Fibroblast of pulmonary artery (primary cell): Measurements from ENCODE around the gene RAB5IF.
"Not testable (repeated sequence)": the region's sequence is repeated elsewhere in the genome, so short reads cannot be mapped to it uniquely, and the experiment has no call there.

ENCODE experiments used
- DNase-seq: peaks from one replicate; pipeline ENCODE4 v3.0.0-alpha.2; 2010; ENCODE audit warnings: low read depth
- H3K4me3 ChIP-seq: replicated peaks from 2 replicates; pipeline ENCODE4 v1.5.1; 2011; ENCODE audit warnings: low read depth, mild to moderate bottlenecking, control low read depth, low read length, moderate library complexity
- CTCF ChIP-seq: IDR thresholded peaks from 2 replicates; pipeline ENCODE4 v1.5.1; 2011; ENCODE audit warnings: mild to moderate bottlenecking, control low read depth, low read length, inconsistent platforms; ENCODE audit errors: missing control alignments

The RAB5IF gene

GRCh38 chr20:36604952-36605398, 604 bp upstream of the RAB5IF start:
- TF ChIP-seq CTCF = no peak
- no peak for DNase-seq
- peak overlapping the region; percentile 40 for H3K4me3 ChIP-seq

GRCh38 chr20:36606158-36607066, 833 bp downstream of the RAB5IF start:
- H3K4me3 ChIP-seq = peak overlapping the region; percentile 95
- no peak for TF ChIP-seq CTCF
- DNase-seq = peak; percentile 59

- peak overlapping the region; percentile 95 for H3K4me3 ChIP-seq
- no peak for TF ChIP-seq CTCF
- DNase-seq = no peak
Observed at GRCh38 chr20:36607586-36608387, 2.2 kb downstream of the RAB5IF start.

- DNase-seq, H3K4me3 ChIP-seq: not testable (repeated sequence)
Observed at GRCh38 chr20:36608388-36608728, 2.8 kb downstream of the RAB5IF start.

GRCh38 chr20:36611625-36612024, 6.0 kb downstream of the RAB5IF start:
- DNase-seq = no peak
- no peak overlapping the region for H3K4me3 ChIP-seq
- no peak for TF ChIP-seq CTCF

- no peak for TF ChIP-seq CTCF
- DNase-seq = no peak
- H3K4me3 ChIP-seq = no peak overlapping the region
Observed at GRCh38 chr20:36613974-36614373, 8.4 kb downstream of the RAB5IF start.

GRCh38 chr20:36614781-36615557, 9.4 kb downstream of the RAB5IF start:
- H3K4me3 ChIP-seq = no peak overlapping the region
- no peak for TF ChIP-seq CTCF
- no peak for DNase-seq
